ENCODE measurements around the gene DOK5.

DOK5 gene

DNA sequence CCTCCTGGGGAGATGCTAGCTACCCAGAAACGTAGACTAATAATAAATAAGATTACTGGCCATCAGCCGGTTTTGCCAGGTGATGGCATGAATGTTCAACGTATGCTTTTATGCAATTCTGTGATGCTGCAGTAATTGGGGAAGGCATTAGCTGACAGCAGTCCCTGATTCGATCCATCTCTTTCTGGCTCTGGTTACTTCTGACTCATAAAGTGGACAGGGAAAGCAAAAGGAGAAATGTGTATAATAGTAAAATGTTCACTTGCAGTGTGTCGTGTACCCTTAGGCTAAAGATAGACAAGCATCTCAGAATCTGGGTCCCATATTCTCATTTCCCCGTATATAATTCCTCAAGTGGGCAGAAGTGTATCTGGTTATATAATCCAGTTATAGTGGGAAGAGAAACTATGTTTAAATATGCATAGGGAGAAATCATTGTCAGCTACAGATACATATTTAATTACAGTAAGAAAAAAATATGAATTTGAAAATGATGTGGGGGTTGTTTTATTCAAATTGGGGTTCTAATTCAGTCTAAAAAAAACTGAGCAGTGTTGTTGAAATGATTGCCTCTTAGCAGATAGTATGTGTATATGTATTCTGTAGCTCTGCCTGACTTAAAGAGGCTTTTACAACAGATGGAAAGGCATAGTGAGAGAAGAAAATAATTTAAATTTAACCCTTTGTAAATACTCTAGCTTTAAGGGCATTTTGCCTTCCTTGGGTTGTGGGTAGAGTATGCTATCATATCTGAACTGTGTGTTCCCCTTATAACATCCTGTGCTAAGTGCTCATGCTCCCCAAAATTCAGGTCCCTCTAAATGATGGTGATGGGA is 40.6 kb downstream of the DOK5 start:
- DNase-seq, result no peak

DNA sequence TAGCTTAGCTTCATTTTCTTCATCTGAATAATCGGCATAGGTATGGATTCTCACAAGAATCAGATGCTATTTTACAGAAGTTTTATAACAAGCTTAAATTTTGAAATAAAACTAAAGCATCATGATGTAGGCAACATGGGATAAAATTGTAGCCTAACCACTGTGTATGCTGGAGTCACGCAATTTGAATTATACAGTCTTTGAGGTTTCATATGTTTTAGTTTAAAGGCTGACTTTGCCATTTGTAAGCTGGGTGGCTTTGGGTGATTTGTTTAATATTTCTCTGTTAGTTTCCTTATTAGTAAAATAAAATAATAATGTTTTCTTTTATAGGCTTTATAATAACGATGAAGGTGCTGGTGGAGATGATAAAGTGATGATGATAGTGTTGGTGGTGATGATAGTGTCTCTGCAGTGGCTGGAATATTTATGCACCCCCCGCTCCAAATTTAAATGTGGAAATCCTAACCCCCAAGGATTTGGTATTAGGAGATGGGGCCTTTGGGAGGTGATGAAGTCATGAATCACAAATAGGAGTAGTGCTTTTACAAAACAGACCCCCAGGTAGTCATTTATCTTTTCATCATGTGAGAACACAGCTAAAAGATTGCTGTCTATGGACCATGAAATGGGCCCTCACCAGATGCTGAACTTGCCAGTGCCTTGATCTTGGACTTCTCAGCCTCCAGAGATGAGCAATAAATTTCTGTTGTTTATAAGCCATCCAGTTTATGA is 42.0 kb downstream of the DOK5 start:
- no peak for DNase-seq

DNA sequence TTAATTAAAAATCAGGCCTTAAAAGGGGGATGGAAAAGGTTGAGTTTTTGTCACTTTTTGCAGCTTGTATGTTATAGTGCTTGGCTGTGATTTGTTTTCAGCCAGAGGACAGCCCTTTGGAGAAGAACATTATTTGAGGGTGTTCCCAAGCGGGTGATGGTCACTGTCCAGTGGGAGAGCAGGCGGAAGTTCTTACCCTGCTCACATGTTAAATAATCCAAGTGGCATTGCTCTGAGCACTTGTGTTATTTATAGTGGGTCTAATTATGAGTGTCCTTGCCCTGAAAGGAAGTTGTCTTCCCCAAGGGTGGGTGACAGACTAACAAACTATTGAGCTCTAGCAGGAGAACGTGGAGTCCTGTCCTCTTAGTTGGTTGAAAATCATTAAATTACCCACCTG is 49.5 kb downstream of the DOK5 start:
- no peak for DNase-seq

DNA sequence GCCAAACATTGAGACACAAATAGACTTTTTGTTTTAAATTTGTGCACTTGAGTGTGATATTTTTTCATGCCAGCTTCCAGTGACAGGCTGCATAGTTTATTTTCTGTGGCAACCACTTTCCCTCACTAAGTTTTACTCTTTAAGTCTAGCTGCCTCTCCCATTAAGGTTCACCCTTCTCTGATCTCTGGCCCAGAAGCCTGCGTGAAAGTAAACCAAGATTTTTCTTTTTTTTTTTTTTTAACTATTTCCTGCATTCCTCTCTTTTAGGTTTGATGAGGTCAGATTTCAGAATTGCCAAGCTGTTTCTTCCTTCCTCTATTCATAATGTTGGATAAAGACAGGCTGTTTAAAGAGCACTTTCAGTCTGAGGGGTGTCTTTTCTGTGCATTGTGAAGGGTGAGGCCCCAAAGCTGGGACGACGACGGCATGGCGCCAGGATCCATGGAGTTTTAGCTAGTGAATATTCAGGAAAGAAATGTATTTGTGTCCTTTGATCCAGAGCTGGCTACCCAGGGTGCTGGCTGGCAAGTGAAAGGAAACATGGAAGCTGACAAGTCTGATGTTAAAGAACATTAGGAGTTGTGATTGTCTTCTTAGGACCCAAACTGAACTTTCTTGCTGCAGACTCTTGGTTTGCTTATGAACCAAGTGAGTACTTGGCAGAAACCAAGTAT is 50.7 kb downstream of the DOK5 start:
- no peak for DNase-seq

DNA sequence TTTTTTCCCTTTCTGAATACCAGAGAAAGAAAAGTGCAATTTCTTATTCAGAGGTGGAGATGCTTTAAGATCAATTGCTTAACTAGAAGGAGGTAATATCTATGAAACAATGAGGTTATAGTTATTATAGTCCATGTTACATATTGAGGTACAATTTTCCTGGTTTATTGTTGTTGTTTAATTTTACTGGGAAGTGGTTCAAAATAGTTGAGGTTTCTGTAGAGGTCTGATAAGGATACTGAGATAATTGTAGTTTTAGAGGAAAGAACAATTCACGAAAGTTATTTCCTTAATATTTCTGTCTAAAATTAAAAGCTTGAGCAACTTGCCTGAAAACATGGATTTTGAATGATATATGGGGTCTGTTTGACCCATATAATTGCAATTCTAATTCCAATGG is 51.4 kb downstream of the DOK5 start:
- no peak for DNase-seq

DNA sequence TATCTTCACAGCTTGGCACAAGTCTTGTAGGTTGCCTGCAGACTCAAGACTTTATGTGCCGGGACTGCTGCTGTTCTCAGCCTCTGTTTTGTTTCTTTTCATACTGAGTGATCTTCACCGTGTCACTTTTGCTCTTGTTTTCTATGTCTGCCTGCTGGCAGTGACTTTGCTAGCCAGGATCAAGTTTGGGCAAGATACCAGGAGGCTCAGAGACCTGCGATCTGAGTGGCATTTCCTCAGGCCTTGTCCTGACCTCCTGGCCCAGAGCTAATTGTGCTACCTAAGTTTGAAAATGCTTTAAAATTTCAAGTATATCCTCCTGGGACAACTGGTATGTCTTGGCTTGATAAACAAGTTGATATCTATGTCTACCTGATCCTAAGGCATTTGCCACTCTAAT is 57.2 kb downstream of the DOK5 start:
- no peak for DNase-seq

DNA sequence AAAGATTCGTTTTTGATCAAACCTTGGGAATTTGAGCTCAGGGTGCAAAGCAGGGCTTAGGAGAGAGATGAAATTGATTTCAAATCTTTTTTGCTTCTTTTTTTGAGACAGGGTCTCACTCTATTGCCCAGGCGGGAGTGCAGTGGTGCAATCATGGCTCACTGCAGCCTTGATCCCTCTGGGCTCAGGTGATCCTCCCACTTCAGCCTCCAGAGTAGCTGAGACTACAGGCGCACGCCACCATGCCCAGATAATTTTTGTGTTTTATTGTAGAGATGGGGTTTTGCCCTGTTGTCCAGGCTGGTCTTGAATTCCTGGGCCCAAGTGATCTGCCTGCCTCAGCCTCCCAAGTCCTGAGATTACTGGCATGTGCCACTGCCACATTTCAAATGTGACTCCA is 58.7 kb downstream of the DOK5 start:
- DNase-seq, result no peak

DNA sequence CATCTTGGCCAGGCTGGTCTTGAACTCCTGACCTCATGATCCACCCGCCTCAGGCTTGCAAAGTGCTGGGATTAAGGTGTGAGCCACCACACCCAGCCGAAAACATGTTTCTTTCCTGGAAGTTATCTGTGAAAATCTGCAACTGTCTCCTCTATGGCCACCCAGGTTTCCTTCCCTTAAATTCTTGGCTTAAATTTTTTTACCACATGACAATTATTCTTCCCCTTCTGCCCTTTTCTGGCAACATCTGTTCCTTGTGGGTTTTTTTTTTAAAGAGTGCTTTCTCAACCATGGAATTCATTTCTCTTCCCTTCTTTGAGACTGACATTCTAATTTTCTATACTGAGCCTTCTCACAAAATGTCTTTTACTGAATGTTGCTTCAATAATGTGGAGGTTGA is 59.6 kb downstream of the DOK5 start:
- no peak for DNase-seq

DNA sequence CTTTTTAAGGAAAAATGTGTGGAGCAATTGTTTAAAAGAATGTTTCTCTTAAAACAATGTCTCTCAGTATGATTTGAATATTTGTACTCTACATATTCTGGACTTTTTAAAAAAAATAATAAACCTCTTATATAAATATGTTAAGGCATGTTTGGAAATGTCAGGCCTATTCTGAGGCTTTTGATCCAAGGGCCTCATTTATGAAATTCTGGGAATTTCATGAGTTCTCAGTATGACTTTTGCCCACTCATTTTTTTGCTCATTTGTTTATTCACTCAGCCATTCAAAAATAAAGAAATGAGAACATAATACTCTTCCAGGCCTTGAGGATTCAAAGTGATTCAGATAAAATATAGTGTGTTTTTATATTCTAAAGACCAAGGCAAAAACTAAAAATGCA is 60.4 kb downstream of the DOK5 start:
- no peak for DNase-seq

DNA sequence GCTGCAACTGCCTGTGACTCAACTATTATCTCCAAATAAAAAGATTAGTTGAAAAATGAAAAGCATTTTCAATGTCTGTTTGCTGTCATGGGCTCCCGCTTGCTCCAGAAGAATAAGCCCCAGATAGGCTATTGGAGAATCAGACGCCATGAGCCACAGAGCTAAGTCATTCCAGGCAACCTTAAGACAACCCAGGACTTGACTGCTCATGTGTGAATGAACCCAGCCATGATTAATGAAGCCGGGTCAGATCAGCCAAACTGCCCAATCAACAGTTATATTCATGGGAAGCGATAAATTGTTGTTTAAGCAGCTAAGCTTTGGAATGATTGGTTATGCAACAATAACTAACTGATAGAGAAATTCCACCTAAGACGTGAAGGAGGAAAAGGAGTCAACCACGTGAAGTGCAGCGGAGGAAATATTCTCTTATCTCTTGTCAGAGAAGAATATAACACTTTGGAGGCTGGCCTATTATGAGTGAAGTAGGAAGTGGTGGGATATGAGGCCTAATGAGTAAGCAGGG is 64.2 kb downstream of the DOK5 start:
- no peak for DNase-seq

DNA sequence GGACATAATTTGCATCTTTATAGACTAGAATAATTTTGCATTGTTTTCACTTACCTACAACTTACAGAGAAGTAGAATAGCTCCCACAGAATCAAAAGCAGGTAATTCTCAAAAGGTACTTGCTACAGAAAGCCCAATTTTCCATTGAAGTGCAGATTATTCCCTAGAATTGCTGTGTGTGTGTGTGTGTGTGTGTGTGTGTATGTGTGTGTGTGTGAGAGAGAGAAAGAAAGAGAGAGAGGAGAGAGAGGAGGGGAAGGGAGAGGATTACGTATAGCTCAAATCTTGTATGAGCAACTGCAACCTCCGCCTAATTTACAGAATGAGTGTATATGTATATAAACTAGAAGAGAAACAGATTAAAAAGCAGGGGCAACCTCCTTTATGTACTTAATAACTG is 68.0 kb downstream of the DOK5 start:
- no peak for DNase-seq

DNA sequence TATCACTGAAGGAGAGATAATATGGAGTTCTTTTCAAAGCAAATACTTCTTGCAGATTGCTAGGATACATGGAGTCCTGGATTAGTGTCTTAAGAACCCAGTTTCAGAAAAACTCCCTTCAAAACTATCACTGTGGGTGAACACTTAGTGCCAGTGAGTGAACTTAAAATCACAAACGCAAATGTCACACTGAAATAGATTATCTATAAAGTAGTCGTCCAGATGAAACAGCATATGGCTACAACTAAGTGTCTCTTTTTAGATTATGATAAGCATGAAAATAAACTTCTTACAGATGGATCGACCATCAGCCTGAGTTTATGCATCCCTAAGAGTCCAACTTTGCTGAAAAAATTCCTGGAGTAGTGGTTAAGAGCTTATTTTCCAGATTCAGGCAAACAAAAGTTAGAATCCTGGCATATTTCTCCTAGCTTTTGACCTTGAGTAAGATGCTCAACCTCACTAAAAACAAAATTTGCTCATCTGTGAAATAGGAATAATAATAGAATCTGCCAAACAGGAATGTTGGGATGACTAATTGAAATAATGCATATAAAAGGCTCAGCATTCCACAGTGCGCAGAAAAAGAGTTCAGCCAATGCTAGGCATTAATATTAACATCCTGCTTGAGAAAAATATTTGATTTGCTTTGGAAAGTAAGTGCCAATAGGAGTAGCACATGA is 70.4 kb downstream of the DOK5 start:
- DNase-seq, result no peak

DNA sequence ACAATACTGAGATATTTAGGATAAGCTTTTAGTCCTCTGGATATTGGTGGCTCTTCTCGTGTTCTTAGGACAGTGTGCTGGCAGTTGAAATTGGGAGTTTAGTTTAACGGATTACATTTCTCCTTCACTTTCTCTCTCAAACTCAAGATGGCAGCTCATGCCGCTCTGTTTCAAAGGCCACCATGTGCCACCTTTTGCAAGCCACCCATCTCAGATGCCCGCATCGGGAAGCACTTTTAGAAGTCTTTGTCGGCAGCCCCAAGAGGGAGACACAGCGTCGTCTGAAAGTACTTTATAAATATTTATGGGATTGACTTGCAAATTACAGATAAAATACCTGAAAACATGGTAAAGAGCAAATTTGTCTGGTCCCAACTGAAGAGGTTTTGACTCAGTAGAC is 73.5 kb downstream of the DOK5 start:
- no peak for DNase-seq

DNA sequence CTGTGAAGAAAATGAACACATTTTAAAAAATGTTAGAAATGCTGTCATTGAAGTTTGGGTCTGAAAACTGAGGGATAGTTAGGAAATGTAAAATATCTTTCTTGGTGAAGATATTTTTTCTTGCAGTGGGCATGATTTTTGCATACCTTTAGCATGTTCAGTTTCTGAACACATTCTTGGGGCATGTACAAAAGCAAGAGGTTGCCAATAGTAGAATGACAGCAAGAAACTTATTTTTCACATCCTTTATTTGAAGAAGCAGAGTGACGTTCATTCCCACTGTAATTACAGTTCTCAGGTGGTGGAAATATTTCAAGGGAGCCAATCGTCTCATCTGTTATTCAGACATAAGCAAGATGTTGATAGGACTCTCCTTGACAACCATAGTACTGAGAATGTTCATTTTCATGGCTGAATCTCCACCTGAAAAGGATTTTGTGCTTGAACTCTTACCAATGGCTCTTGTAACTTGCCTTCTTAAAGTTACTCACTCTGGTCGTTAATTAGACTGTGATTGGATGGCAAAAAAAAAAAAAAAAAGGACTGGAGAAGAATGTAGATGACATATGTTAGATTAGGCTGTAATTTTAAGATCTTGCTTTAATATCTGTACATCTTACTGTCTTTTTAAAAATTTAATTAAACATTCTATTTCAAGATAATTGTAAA is 74.4 kb downstream of the DOK5 start:
- DNase-seq, result no peak

DNA sequence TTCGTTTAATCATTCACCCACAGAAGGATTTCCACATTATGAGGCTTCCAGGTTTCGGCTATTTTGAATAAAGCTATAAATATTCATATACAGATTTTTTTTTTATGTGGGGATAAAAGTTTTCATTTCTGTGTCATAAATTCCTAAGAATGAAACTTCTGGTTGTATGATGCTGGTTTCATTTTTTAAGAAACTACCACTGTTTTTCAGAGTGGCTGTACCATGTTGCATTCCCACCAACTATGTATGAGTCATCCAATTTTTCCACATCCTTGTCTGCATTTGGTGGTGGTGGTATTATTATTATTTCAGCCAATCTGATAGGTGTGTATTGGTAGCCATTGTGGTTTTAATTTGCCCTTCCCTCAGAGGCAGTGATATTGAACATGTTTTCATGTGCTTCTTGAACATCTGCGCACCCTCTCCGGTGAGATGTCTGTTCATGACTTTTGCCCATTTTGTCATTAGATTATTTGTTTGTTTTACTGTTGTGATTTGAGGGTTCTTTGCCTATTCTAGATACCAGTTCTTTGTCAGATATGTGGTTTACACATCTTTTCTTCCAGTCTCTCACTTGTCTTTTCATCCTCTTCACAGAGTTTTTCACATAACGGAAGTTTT is 75.5 kb downstream of the DOK5 start:
- no peak for DNase-seq

DNA sequence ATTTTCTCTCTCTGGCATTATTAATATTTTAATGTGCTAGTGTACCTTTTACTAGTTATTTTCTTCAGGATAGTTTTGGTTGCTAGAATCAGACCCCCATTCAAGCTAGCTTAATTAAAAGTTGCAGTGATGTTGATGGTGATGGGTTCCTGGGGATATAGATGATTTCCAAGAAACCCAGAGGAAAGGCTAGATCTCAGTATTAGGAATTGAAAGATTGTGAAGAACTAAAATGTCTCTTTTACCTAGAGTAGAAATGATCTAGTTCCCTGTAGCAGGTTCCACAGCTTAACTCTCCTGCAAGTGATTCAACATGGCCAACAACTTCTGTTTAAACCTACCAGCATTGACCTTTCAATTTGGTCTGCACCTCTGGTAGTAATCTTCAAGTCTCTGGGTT is 78.6 kb downstream of the DOK5 start:
- DNase-seq, result no peak

DNA sequence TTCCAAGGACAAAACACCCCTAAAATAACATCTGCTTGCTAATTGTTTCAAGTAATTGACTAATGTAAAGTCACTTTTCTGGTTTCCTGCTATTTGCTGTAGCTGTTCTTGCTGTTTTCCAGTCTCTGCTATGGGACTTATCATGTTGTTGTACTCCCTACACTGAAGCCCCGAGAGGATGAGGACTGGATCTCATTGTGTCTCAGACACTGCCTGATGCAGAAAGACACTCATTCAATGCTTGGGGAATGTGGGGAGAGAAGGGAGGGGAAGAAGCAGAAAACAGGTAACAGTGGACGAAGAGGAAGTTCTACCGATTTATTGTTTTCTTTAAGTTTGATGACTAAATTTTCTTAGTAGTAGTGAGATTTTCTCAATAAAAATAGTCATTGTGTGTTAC is 79.8 kb downstream of the DOK5 start:
- DNase-seq, result no peak

DNA sequence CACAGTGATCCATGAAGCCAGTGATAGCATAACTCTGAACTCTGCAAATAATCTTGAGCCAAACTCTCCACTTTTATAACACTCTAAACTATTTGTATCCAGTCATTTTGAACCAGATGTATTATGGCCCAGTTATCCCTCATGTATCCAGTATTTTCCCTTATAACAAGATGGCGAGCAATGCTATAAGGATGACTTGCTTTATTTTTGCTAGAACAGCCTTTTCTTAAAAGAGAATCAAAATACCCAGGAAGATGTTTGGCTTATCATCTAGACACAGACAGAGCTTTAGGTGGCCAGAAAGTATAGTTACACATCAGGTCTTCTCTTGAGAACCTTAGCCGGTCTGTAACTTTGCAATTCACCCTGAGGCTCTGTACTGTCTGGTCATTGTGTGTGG is 81.0 kb downstream of the DOK5 start:
- DNase-seq, result no peak

DNA sequence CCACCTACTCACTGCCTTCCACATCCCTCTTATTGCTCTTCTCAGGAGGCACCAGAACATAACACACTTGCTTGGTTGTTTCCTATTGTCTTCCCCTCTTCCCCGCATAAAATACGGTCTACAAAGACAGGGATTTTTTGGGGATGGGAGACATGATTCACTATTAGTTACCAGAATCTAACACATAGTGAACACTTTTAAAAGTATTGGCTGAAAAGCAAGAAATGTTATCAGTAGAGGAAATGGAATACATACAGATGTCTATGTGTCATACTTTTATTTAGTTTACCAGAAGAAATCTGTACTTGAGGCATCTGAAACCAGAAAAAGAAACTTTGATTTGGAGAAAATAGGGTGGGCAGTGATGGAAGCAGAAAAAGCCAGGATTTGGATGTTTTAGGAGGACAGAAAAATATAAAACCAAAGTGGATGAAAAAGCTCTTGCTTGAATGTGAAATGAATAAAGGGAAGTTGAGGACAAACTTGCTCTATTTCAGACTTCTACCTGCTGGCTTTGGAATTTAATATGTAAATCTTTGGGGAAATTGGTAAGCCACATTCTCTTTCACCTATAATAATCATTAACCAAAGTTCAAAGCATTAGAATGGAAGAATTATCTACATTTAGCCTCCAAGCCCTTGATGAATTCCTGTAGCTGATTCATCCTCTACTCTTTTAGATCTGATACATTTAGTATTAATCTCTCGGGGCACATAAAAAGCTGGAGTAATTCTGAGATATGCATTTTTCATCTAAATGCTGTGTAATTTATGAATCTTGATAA is 82.6 kb downstream of the DOK5 start:
- DNase-seq, result no peak

DNA sequence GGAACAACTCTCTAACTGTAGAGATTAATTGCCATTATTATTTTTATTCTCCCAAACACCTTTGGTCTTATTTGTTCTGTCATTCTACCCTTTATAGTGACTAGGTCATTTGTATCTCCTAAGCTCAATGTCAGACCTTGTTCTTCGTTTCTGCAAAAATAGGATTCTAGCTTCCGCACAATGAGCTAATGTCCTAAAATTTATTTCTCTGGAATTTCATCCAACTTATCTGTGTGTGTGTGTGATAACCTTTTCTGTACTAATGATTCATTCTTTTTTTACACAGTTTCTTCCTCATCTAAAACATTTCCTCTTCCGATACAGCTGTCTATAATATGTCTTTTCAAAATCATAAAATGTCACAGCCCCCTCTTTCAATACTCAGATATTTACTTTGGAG is 84.5 kb downstream of the DOK5 start:
- no peak for DNase-seq

DNA sequence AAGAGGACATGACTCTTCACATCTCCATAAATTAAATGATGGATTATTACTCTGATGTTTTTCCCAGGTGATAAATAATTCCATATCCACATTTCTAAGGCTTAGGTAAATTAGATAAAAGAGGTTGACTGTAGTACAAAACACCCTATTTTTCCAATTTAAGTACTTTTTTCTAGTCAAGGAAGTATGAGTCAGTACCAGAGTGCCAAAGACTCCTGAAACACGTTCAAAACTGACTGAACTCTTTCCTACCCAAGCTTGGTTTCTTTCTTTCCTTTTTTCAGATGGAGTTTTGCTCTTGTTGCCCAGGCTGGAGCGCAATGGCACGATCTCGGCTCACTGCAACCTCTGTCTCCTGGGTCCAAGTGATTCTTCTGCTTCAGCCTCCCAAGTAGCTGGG is 85.0 kb downstream of the DOK5 start:
- no peak for DNase-seq
